ENCODE data around the gene TEAD1. TPM values are rescaled to one million over a fixed set of nuclear protein-coding genes. Genes with fewer than 3 reads are reported as not detected.

The TEAD1 gene
- total and polyA plus RNA-seq, 2 experiments from 2014 or later: 24.5 to 103 TPM

DNA sequence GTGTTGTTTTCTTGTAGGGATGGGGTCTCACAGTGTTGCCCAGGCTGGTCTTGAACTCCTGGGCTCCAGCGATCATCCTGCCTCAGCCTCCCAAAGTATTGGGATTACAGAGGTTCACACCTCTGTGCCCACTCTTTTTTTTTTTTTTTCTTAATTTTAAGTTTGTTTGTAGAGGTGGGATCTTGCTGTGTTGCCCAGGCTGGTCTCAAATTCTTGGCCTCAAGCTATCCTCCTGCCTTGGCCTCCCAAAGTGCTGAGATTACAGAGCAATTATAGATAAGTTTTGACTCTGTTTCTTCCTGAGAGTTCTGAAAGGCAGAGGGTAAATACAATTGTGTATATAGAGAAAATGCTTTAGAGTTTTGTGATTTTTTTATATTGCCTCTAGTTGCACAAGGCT, 160.4 kb downstream of the TEAD1 start:
- ATAC-seq: no peak
- TF ChIP-seq EZH2 (IDR thresholded peaks at IDR 0.05; ENCODE audit: low read depth, unreplicated experiment) (no peak), NANOG (IDR thresholded peaks at IDR 0.05; ENCODE audit: borderline replicate concordance) (no peak), JUNB (IDR thresholded peaks at IDR 0.05; ENCODE audit: unreplicated experiment) (no peak), ZNF331 (CRISPR knock-in tag; IDR thresholded peaks at IDR 0.05; ENCODE audit: low read depth) (no peak), EZH2phosphoT487 (IDR thresholded peaks at IDR 0.05; ENCODE audit: unreplicated experiment) (no peak), ZNF114 (CRISPR knock-in tag; IDR thresholded peaks at IDR 0.05) (no peak), CREB1 (CRISPR knock-in tag; IDR thresholded peaks at IDR 0.05; ENCODE audit: low read depth) (no peak), POLR2AphosphoS5 (IDR thresholded peaks at IDR 0.05; ENCODE audit: low read depth) (no peak), STAT1 (IDR thresholded peaks at IDR 0.05; ENCODE audit: unreplicated experiment) (no peak)
- TF ChIP-seq, protein P1, sequence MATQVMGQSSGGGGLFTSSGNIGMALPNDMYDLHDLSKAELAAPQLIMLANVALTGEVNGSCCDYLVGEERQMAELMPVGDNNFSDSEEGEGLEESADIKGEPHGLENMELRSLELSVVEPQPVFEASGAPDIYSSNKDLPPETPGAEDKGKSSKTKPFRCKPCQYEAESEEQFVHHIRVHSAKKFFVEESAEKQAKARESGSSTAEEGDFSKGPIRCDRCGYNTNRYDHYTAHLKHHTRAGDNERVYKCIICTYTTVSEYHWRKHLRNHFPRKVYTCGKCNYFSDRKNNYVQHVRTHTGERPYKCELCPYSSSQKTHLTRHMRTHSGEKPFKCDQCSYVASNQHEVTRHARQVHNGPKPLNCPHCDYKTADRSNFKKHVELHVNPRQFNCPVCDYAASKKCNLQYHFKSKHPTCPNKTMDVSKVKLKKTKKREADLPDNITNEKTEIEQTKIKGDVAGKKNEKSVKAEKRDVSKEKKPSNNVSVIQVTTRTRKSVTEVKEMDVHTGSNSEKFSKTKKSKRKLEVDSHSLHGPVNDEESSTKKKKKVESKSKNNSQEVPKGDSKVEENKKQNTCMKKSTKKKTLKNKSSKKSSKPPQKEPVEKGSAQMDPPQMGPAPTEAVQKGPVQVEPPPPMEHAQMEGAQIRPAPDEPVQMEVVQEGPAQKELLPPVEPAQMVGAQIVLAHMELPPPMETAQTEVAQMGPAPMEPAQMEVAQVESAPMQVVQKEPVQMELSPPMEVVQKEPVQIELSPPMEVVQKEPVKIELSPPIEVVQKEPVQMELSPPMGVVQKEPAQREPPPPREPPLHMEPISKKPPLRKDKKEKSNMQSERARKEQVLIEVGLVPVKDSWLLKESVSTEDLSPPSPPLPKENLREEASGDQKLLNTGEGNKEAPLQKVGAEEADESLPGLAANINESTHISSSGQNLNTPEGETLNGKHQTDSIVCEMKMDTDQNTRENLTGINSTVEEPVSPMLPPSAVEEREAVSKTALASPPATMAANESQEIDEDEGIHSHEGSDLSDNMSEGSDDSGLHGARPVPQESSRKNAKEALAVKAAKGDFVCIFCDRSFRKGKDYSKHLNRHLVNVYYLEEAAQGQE (IDR thresholded peaks at IDR 0.05; ENCODE audit: unreplicated experiment): no peak
- TF ChIP-seq, protein P2, sequence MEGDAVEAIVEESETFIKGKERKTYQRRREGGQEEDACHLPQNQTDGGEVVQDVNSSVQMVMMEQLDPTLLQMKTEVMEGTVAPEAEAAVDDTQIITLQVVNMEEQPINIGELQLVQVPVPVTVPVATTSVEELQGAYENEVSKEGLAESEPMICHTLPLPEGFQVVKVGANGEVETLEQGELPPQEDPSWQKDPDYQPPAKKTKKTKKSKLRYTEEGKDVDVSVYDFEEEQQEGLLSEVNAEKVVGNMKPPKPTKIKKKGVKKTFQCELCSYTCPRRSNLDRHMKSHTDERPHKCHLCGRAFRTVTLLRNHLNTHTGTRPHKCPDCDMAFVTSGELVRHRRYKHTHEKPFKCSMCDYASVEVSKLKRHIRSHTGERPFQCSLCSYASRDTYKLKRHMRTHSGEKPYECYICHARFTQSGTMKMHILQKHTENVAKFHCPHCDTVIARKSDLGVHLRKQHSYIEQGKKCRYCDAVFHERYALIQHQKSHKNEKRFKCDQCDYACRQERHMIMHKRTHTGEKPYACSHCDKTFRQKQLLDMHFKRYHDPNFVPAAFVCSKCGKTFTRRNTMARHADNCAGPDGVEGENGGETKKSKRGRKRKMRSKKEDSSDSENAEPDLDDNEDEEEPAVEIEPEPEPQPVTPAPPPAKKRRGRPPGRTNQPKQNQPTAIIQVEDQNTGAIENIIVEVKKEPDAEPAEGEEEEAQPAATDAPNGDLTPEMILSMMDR (conservative IDR thresholded peaks at IDR 0.05; ENCODE audit: low read depth in 2 of 2): no peak
- TF ChIP-seq, protein P3, sequence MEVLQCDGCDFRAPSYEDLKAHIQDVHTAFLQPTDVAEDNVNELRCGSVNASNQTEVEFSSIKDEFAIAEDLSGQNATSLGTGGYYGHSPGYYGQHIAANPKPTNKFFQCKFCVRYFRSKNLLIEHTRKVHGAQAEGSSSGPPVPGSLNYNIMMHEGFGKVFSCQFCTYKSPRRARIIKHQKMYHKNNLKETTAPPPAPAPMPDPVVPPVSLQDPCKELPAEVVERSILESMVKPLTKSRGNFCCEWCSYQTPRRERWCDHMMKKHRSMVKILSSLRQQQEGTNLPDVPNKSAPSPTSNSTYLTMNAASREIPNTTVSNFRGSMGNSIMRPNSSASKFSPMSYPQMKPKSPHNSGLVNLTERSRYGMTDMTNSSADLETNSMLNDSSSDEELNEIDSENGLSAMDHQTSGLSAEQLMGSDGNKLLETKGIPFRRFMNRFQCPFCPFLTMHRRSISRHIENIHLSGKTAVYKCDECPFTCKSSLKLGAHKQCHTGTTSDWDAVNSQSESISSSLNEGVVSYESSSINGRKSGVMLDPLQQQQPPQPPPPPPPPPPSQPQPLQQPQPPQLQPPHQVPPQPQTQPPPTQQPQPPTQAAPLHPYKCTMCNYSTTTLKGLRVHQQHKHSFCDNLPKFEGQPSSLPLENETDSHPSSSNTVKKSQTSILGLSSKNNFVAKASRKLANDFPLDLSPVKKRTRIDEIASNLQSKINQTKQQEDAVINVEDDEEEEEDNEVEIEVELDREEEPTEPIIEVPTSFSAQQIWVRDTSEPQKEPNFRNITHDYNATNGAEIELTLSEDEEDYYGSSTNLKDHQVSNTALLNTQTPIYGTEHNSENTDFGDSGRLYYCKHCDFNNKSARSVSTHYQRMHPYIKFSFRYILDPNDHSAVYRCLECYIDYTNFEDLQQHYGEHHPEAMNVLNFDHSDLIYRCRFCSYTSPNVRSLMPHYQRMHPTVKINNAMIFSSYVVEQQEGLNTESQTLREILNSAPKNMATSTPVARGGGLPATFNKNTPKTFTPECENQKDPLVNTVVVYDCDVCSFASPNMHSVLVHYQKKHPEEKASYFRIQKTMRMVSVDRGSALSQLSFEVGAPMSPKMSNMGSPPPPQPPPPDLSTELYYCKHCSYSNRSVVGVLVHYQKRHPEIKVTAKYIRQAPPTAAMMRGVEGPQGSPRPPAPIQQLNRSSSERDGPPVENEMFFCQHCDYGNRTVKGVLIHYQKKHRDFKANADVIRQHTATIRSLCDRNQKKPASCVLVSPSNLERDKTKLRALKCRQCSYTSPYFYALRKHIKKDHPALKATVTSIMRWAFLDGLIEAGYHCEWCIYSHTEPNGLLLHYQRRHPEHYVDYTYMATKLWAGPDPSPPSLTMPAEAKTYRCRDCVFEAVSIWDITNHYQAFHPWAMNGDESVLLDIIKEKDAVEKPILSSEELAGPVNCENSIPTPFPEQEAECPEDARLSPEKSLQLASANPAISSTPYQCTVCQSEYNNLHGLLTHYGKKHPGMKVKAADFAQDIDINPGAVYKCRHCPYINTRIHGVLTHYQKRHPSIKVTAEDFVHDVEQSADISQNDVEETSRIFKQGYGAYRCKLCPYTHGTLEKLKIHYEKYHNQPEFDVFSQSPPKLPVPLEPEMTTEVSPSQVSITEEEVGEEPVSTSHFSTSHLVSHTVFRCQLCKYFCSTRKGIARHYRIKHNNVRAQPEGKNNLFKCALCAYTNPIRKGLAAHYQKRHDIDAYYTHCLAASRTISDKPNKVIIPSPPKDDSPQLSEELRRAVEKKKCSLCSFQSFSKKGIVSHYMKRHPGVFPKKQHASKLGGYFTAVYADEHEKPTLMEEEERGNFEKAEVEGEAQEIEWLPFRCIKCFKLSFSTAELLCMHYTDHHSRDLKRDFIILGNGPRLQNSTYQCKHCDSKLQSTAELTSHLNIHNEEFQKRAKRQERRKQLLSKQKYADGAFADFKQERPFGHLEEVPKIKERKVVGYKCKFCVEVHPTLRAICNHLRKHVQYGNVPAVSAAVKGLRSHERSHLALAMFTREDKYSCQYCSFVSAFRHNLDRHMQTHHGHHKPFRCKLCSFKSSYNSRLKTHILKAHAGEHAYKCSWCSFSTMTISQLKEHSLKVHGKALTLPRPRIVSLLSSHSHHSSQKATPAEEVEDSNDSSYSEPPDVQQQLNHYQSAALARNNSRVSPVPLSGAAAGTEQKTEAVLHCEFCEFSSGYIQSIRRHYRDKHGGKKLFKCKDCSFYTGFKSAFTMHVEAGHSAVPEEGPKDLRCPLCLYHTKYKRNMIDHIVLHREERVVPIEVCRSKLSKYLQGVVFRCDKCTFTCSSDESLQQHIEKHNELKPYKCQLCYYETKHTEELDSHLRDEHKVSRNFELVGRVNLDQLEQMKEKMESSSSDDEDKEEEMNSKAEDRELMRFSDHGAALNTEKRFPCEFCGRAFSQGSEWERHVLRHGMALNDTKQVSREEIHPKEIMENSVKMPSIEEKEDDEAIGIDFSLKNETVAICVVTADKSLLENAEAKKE (CRISPR knock-in tag; IDR thresholded peaks at IDR 0.05): no peak
- TF ChIP-seq, protein P4, sequence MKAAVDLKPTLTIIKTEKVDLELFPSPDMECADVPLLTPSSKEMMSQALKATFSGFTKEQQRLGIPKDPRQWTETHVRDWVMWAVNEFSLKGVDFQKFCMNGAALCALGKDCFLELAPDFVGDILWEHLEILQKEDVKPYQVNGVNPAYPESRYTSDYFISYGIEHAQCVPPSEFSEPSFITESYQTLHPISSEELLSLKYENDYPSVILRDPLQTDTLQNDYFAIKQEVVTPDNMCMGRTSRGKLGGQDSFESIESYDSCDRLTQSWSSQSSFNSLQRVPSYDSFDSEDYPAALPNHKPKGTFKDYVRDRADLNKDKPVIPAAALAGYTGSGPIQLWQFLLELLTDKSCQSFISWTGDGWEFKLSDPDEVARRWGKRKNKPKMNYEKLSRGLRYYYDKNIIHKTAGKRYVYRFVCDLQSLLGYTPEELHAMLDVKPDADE (IDR thresholded peaks at IDR 0.05): no peak

More for the DNA sequence above, 160.4 kb downstream of the TEAD1 start:
- no peak for DNase-seq (ENCODE audit: low spot score)
- Histone ChIP-seq H3K27me3 (ENCODE audit: insufficient read depth) (no peaks in the 10 kb centered on the region), H3K4me2 (no peak overlapping the region), H3K36me3 (ENCODE audit: insufficient read depth) (no peaks in the 10 kb centered on the region), H4K20me1 (replicated peaks; ENCODE audit: insufficient read depth) (no peaks in the 10 kb centered on the region), H2AFZ (no peak overlapping the region), H3K4me3 (no peak overlapping the region), H3F3A (replicated peaks; ENCODE audit: low read depth) (no peaks in the 10 kb centered on the region), H3K4me1 (ENCODE audit: insufficient read depth) (peaks cover 39% of the 10 kb centered on the region), H3K9me2 (ENCODE audit: insufficient read depth) (no peaks in the 10 kb centered on the region), H3K79me2 (replicated peaks; ENCODE audit: insufficient read depth) (peaks cover 99% of the 10 kb centered on the region), H3K27ac (ENCODE audit: low read depth) (no peak overlapping the region)
- Mint-ChIP-seq H3K36me3 (ENCODE audit: low read depth) (peaks cover 12% of the 10 kb centered on the region), H3K27ac (no peak overlapping the region), H3K9me3 (no peaks in the 10 kb centered on the region), H3K27me3 (ENCODE audit: insufficient read depth, low read depth, poor library complexity) (peaks cover 6% of the 10 kb centered on the region), H3K4me1 (peaks cover 44% of the 10 kb centered on the region), H3K4me3 (no peak overlapping the region)
